ENCODE data around the gene CTXN3.

GRCh38 chr5:127650022-127650421 is 1.1 kb downstream of the CTXN3 start:
- TF ChIP-seq EZH2 (IDR thresholded peaks at IDR 0.05; ENCODE audit: low read length): no peak
- TF ChIP-seq, protein P1, sequence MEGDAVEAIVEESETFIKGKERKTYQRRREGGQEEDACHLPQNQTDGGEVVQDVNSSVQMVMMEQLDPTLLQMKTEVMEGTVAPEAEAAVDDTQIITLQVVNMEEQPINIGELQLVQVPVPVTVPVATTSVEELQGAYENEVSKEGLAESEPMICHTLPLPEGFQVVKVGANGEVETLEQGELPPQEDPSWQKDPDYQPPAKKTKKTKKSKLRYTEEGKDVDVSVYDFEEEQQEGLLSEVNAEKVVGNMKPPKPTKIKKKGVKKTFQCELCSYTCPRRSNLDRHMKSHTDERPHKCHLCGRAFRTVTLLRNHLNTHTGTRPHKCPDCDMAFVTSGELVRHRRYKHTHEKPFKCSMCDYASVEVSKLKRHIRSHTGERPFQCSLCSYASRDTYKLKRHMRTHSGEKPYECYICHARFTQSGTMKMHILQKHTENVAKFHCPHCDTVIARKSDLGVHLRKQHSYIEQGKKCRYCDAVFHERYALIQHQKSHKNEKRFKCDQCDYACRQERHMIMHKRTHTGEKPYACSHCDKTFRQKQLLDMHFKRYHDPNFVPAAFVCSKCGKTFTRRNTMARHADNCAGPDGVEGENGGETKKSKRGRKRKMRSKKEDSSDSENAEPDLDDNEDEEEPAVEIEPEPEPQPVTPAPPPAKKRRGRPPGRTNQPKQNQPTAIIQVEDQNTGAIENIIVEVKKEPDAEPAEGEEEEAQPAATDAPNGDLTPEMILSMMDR (optimal IDR thresholded peaks at IDR 0.05 in 1 of 3, IDR thresholded peaks at IDR 0.05 in 1 of 3, conservative IDR thresholded peaks at IDR 0.05 in 1 of 3; ENCODE audit: extremely low read depth in 1 of 3, insufficient read depth in 2 of 3, low read length in 3 of 3): no peak
